ENCODE results near the gene CTXND2.
"Not testable (repeated sequence)": the region's sequence is repeated elsewhere in the genome, so short reads cannot be mapped to it uniquely, and the experiment has no call there.

The CTXND2 gene

GRCh38 chr1:150887018-150887417 lies at the start of gene CTXND2:
TSS of gene CTXND2 (plus strand) at chr1:150887136. CDS start at chr1:150912315, 25,179 bp downstream.
- no peak for DNase-seq (ENCODE audit: low read depth, low spot score)

- DNase-seq (ENCODE audit: low read depth, low spot score) = not testable (repeated sequence)
These were observed 46.1 kb upstream of the CTXND2 start for GRCh38 chr1:150840850-150841249.

GRCh38 chr1:150841626-150842025 lies 45.3 kb upstream of the CTXND2 start:
- no peak for DNase-seq (ENCODE audit: low read depth, low spot score)

GRCh38 chr1:150842343-150842742 lies 44.6 kb upstream of the CTXND2 start:
- no peak for DNase-seq (ENCODE audit: low read depth, low spot score)

GRCh38 chr1:150842964-150843363 lies 44.0 kb upstream of the CTXND2 start:
- DNase-seq (ENCODE audit: low read depth, low spot score) = no peak

- DNase-seq (ENCODE audit: low read depth, low spot score) = no peak
These were observed 43.5 kb upstream of the CTXND2 start for GRCh38 chr1:150843474-150843873.

GRCh38 chr1:150846473-150847146 lies 40.3 kb upstream of the CTXND2 start:
- DNase-seq (ENCODE audit: low read depth, low spot score) = no peak

- not testable (repeated sequence) for DNase-seq (ENCODE audit: low read depth, low spot score)
These were observed 36.1 kb upstream of the CTXND2 start for GRCh38 chr1:150850801-150851362.

GRCh38 chr1:150852734-150853133 lies 34.2 kb upstream of the CTXND2 start:
- DNase-seq (ENCODE audit: low read depth, low spot score) = not testable (repeated sequence)

- no peak for DNase-seq (ENCODE audit: low read depth, low spot score)
These were observed 23.2 kb upstream of the CTXND2 start for GRCh38 chr1:150863724-150864123.

- not testable (repeated sequence) for DNase-seq (ENCODE audit: low read depth, low spot score)
These were observed 22.7 kb upstream of the CTXND2 start for GRCh38 chr1:150864200-150864599.

- no peak for DNase-seq (ENCODE audit: low read depth, low spot score)
These were observed 17.3 kb upstream of the CTXND2 start for GRCh38 chr1:150869683-150870082.

- DNase-seq (ENCODE audit: low read depth, low spot score) = no peak
These were observed 14.4 kb upstream of the CTXND2 start for GRCh38 chr1:150872572-150872971.

GRCh38 chr1:150873521-150873920 lies 13.4 kb upstream of the CTXND2 start:
- no peak for DNase-seq (ENCODE audit: low read depth, low spot score)

- DNase-seq (ENCODE audit: low read depth, low spot score) = no peak
These were observed 12.3 kb upstream of the CTXND2 start for GRCh38 chr1:150874455-150875196.

GRCh38 chr1:150875197-150876118 lies 11.5 kb upstream of the CTXND2 start:
- no peak for DNase-seq (ENCODE audit: low read depth, low spot score)

GRCh38 chr1:150876119-150876454 lies 10.8 kb upstream of the CTXND2 start:
- peak; percentile 9 for DNase-seq (ENCODE audit: low read depth, low spot score)

GRCh38 chr1:150878931-150879330 lies 8.0 kb upstream of the CTXND2 start:
- DNase-seq (ENCODE audit: low read depth, low spot score) = not testable (repeated sequence)

- no peak for DNase-seq (ENCODE audit: low read depth, low spot score)
These were observed 5.4 kb upstream of the CTXND2 start for GRCh38 chr1:150881331-150882070.

GRCh38 chr1:150883121-150883520 lies 3.8 kb upstream of the CTXND2 start:
- not testable (repeated sequence) for DNase-seq (ENCODE audit: low read depth, low spot score)

- no peak for DNase-seq (ENCODE audit: low read depth, low spot score)
These were observed 1.8 kb downstream of the CTXND2 start for GRCh38 chr1:150888727-150889126.

Measured in iPS DF 19.7 (cell line).